ENCODE data around the gene CHIC2.

CHIC2 gene

GRCh38 chr4:54017974-54018373 lies 46.4 kb downstream of the CHIC2 start:
- Histone ChIP-seq H3K36me3 (no peaks in the 10 kb centered on the region), H3K27me3 (no peaks in the 10 kb centered on the region), H3K4me1 (no peaks in the 10 kb centered on the region), H3K4me3 (ENCODE audit: low read depth, low read length) (no peak overlapping the region), H3K9me3 (no peaks in the 10 kb centered on the region)
- TF ChIP-seq CTCF (IDR thresholded peaks at IDR 0.05; ENCODE audit: low read depth, low read length) = no peak
- no peak for DNase-seq

- H3K4me1 ChIP-seq = no peaks in the 10 kb centered on the region
- H3K36me3 ChIP-seq = no peaks in the 10 kb centered on the region
- no peaks in the 10 kb centered on the region for H3K27me3 ChIP-seq
- no peak for TF ChIP-seq CTCF (IDR thresholded peaks at IDR 0.05; ENCODE audit: low read depth, low read length)
- no peak for DNase-seq
- H3K4me3 ChIP-seq (ENCODE audit: low read depth, low read length) = no peak overlapping the region
- no peaks in the 10 kb centered on the region for H3K9me3 ChIP-seq
Measured at GRCh38 chr4:54017308-54017707, 47.1 kb downstream of the CHIC2 start.

- Histone ChIP-seq H3K4me1 (no peaks in the 10 kb centered on the region), H3K4me3 (ENCODE audit: low read depth, low read length) (no peak overlapping the region), H3K27me3 (no peaks in the 10 kb centered on the region), H3K9me3 (no peaks in the 10 kb centered on the region), H3K36me3 (no peaks in the 10 kb centered on the region)
- TF ChIP-seq CTCF (IDR thresholded peaks at IDR 0.05; ENCODE audit: low read depth, low read length) = no peak
- no peak for DNase-seq
Measured at GRCh38 chr4:54016504-54016903, 47.9 kb downstream of the CHIC2 start.

GRCh38 chr4:54015423-54016030 lies 48.9 kb downstream of the CHIC2 start:
- no peak for DNase-seq
- Histone ChIP-seq H3K4me1 (no peaks in the 10 kb centered on the region), H3K27me3 (no peaks in the 10 kb centered on the region), H3K4me3 (ENCODE audit: low read depth, low read length) (no peak overlapping the region), H3K9me3 (no peaks in the 10 kb centered on the region), H3K36me3 (no peaks in the 10 kb centered on the region)
- TF ChIP-seq CTCF (IDR thresholded peaks at IDR 0.05; ENCODE audit: low read depth, low read length) = no peak

GRCh38 chr4:54014666-54015160 lies 49.7 kb downstream of the CHIC2 start:
- H3K27me3 ChIP-seq = no peaks in the 10 kb centered on the region
- no peaks in the 10 kb centered on the region for H3K9me3 ChIP-seq
- no peaks in the 10 kb centered on the region for H3K36me3 ChIP-seq
- H3K4me3 ChIP-seq (ENCODE audit: low read depth, low read length) = no peak overlapping the region
- no peak for TF ChIP-seq CTCF (IDR thresholded peaks at IDR 0.05; ENCODE audit: low read depth, low read length)
- DNase-seq = no peak
- no peaks in the 10 kb centered on the region for H3K4me1 ChIP-seq

- DNase-seq = no peak
- H3K4me1 ChIP-seq = no peaks in the 10 kb centered on the region
- TF ChIP-seq CTCF (IDR thresholded peaks at IDR 0.05; ENCODE audit: low read depth, low read length) = no peak
Measured at GRCh38 chr4:54011201-54011600, 53.2 kb downstream of the CHIC2 start.

More at GRCh38 chr4:54011201-54011600, 53.2 kb downstream of the CHIC2 start:
- H3K4me3 ChIP-seq (ENCODE audit: low read depth, low read length) = no peak overlapping the region
- H3K27me3 ChIP-seq = no peaks in the 10 kb centered on the region
- H3K9me3 ChIP-seq = no peaks in the 10 kb centered on the region
- no peaks in the 10 kb centered on the region for H3K36me3 ChIP-seq

Data from BE2C (cell line).